GM21515 (cell line): ENCODE data around the gene CSNK2A2.

Experiments used
- ATAC-seq: cut with Tn5 transposase; IDR thresholded peaks from one replicate; pipeline ENCODE4 v1.9.1; 2021; ENCODE audit not compliant: unreplicated experiment

CSNK2A2 gene

DNA sequence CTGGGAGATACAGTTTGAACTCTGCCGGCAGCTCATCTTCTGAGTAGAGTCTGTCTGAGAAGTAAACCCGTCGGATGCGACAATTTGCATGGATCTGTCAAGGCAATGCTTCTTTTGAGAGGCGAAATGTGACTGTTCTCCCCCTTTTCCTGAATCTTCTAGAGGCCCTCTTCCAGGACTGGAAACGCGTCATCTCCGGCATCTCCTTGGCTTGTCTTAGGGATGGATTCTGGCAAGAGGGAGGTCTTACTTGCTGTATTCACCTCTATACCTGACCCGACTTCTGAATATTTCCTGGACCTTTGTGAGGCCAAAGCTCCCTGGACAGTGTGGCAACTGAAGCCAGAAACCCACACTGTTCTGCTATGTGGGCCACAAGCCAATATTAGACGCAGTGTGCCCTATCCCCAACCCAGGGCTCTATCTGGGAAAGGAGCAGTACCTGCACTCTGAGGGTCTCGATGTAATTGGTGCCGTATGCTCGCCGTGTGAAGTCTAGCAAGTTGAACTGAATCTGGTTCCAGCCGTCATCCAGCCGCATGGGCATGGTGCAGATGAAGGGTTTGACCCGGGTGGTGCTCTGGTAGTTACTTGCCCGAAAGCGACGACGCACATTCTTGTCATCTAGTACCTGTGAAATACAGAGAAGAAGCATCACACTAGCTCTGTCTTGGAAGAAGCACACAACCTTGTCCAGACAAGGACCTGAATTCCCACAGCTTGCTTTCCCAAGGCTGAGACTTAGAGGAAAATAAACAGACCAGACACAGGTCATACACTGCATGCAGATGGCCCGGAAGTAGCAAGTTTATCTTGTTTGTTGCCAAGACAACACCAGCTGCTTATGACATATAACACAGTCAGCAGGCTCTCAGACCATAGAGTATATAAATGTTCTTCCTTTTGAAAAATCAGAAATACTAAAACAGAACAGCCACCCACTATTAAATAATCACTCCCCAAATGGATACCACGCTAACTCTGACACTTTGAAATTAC is 82.8 kb downstream of the CSNK2A2 start:
- ATAC-seq = no peak

DNA sequence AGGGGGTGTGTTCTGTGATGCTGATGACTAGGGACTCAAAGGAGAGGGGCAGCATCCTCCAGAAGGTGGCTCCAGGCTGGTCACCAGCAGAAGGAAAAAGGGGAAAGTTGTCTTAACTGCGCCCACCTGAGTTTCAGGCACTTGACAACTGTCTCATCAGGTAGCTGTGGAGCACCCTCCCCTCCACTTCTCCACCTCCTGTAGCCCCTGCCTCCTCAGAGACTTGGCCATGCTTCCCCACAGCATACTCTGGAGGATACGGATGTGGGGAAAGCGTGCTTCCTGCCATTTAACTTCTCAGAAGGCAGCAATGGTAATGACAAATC is 86.6 kb downstream of the CSNK2A2 start:
- ATAC-seq = no peak

DNA sequence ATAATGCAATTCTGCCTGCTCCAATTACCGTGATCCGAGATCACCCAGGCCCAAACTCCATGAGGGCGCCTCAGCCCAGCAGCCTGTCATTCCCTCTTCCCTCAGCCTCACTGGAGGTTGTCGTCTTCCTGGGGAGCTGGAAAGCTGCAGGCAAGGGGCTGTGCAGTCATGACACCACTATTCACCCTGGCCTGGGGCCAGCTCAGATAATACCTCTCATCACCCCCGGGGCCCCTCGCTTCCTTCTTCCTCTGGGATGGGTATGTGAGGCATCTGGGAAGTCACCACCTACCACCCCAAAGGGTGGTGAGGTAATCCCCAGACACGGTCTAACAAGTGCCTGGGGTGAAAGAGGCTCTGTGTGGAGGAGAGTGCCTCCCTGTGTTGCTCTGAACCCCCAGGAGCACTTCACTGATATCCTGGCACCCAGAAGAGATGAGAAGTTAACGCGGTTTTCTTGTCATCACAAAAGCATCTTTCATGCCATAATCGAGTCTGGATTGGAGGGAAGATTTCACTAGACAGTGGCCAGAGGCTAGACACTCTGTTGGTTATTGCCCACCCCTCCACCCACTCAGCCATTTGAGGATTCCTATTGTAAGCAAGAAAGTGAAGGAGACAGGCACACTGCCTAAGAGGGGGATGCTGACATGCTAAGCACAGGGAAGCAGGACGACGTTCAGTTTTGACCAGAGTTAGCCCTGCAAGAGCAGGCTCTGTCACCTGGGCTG is 87.2 kb downstream of the CSNK2A2 start:
- ATAC-seq = no peak

DNA sequence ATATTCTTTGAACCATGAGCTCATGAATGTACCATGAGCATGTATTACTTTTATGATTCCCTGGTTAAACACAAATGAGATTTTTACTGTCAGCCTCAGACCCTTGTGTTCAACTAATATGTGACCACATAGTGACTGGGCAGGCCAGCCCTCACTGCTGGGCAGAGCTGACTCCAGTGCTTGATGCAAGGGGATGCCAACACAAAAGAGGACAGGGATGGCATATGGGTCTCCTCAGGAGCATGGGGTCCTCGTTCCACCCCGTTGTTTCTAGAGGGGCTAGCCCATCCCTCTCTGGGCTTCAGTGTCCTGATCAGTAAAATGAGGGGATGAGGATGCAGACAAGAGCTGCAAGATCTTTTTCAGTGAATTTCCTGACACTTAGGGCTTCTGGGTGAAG is 88.0 kb downstream of the CSNK2A2 start:
- no peak for ATAC-seq

DNA sequence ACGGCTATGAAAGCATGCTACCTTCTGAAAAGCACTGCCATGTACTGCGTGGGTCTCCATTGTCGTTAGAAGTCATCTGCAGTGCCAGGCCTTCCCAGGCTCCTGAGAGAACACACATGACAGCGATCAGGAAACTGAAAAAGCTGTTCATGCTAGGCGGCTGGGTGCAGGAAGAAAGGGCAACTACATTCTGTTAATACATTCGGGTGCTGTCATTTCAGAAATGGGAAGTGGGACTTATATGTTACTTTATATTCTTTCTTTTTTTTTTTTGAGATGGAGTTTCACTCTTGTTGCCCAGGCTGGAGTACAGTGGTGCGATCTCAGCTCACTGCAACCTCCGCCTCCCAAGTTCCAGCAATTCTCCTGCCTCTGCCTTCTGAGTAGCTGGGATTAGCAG is 88.6 kb downstream of the CSNK2A2 start:
- no peak for ATAC-seq
